ENCODE results near the gene ZNF213. TPM values are rescaled to one million over a fixed set of nuclear protein-coding genes. Genes with fewer than 3 reads are reported as not detected.

Gene ZNF213
- total RNA-seq, 1 donor from 2014 or later, result 5.6 TPM

DNA sequence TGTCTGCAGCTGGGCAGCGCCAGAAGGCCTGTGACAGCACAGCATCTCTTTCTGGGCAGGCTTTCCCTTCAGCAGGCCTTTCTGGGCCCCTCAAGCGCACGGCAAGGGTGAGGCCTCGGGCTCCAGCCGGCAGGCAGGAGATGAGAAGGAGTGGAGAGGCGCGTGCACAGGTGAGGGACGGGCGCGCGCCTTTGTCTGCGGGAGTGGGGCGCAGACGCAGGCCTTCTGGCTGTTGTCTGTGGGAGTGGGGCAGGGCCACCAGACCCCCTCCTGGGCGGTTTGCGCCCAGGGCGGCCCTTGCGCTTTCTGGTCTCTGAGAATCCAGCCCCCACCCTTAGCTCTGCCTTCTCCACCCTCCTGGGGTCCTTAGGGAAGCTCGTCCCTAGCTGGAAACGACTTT, 16.0 kb upstream of the ZNF213 start:
- TF ChIP-seq, protein P1, sequence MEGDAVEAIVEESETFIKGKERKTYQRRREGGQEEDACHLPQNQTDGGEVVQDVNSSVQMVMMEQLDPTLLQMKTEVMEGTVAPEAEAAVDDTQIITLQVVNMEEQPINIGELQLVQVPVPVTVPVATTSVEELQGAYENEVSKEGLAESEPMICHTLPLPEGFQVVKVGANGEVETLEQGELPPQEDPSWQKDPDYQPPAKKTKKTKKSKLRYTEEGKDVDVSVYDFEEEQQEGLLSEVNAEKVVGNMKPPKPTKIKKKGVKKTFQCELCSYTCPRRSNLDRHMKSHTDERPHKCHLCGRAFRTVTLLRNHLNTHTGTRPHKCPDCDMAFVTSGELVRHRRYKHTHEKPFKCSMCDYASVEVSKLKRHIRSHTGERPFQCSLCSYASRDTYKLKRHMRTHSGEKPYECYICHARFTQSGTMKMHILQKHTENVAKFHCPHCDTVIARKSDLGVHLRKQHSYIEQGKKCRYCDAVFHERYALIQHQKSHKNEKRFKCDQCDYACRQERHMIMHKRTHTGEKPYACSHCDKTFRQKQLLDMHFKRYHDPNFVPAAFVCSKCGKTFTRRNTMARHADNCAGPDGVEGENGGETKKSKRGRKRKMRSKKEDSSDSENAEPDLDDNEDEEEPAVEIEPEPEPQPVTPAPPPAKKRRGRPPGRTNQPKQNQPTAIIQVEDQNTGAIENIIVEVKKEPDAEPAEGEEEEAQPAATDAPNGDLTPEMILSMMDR (IDR thresholded peaks at IDR 0.05), result no peak
- no peak for ATAC-seq (ENCODE audit: low read depth)
- CTCF ChIA-PET, result interaction anchor here (0.6 kb wide), 1 partner anchor 60 kb away, joined by 3 read pairs; no protein-coding TSS in a partner anchor
- no peak overlapping the region for H3K4me3 Mint-ChIP-seq
- DNase-seq, result no peak
- POLR2A ChIA-PET, result no interaction called here
- H3K4me1 Mint-ChIP-seq, result peaks cover 10% of the 10 kb centered on the region
- no peak overlapping the region for H3K27ac Mint-ChIP-seq
- H3K36me3 Mint-ChIP-seq (ENCODE audit: low read depth), result no peaks in the 10 kb centered on the region
- peaks cover 7% of the 10 kb centered on the region for H3K27me3 Mint-ChIP-seq
- H3K9me3 Mint-ChIP-seq, result no peaks in the 10 kb centered on the region
- intact Hi-C loops (cut with micrococcal nuclease), result no loop called here

DNA sequence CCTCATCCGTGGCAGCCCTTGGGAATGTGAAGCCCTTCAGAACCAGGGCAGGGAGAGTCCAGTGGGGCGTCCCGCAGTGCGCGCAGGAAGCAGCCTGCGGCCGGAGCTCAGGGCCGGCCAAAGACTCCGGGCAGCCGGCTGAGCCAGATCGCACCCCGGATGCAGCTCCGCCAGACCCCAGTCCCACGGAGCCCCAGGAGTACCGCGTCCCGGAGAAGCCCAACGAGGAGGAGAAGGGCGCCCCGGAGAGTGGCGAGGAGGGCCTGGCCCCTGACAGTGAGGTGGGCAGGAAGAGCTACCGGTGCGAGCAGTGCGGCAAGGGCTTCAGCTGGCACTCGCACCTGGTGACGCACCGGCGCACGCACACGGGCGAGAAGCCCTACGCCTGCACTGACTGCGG, 15.5 kb upstream of the ZNF213 start:
- DNase-seq, result no peak
- Mint-ChIP-seq H3K9me3 (no peaks in the 10 kb centered on the region), H3K4me3 (no peak overlapping the region), H3K4me1 (peaks cover 10% of the 10 kb centered on the region), H3K36me3 (ENCODE audit: low read depth) (peaks cover under 1% of the 10 kb centered on the region), H3K27me3 (peaks cover 4% of the 10 kb centered on the region), H3K27ac (no peak overlapping the region)
- no peak for ATAC-seq (ENCODE audit: low read depth)
- CTCF ChIA-PET, result interaction anchor here (0.6 kb wide), 1 partner anchor 60 kb away, joined by 3 read pairs; no protein-coding TSS in a partner anchor
- TF ChIP-seq, protein P1 (IDR thresholded peaks at IDR 0.05), result no peak
- intact Hi-C loops (cut with micrococcal nuclease), result no loop called here
- POLR2A ChIA-PET, result no interaction called here

DNA sequence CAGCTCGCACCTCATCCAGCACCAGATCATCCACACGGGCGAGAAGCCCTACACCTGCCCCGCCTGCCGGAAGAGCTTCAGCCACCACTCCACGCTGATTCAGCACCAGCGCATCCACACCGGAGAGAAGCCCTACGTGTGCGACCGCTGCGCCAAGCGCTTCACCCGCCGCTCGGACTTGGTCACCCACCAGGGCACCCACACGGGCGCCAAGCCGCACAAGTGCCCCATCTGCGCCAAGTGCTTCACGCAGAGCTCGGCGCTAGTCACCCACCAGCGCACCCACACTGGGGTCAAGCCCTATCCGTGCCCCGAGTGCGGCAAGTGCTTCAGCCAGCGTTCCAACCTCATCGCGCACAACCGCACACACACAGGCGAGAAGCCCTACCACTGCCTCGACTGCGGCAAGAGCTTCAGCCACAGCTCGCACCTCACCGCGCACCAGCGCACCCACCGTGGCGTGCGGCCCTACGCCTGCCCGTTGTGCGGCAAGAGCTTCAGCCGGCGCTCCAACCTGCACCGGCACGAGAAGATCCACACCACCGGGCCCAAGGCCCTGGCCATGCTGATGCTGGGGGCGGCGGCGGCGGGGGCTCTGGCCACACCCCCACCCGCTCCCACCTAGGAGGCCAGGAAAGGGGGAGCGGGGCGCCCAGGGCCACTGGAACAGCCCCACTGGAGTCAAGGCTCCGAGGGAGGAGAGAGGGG, 15.0 kb upstream of the ZNF213 start:
- intact Hi-C loops (cut with micrococcal nuclease), result loop anchor here (5.0 kb wide), 1 partner anchor 98 kb away; the partner anchor contains the start of genes HCFC1R1, THOC6 and TNFRSF12A
- no peaks in the 10 kb centered on the region for H3K27me3 Mint-ChIP-seq
- ATAC-seq (ENCODE audit: low read depth), result no peak
- H3K4me1 Mint-ChIP-seq, result peaks cover 14% of the 10 kb centered on the region
- no peak overlapping the region for H3K27ac Mint-ChIP-seq
- ChIA-PET CTCF (no interaction called here), POLR2A (interaction anchor here (0.5 to 0.6 kb wide), 2 partner anchors 61 to 216 kb away, joined by 5 to 9 read pairs; no protein-coding TSS in a partner anchor)
- H3K36me3 Mint-ChIP-seq (ENCODE audit: low read depth), result peaks cover 5% of the 10 kb centered on the region
- TF ChIP-seq, protein P1 (IDR thresholded peaks at IDR 0.05), result no peak
- no peak for DNase-seq
- no peaks in the 10 kb centered on the region for H3K9me3 Mint-ChIP-seq
- no peak overlapping the region for H3K4me3 Mint-ChIP-seq

DNA sequence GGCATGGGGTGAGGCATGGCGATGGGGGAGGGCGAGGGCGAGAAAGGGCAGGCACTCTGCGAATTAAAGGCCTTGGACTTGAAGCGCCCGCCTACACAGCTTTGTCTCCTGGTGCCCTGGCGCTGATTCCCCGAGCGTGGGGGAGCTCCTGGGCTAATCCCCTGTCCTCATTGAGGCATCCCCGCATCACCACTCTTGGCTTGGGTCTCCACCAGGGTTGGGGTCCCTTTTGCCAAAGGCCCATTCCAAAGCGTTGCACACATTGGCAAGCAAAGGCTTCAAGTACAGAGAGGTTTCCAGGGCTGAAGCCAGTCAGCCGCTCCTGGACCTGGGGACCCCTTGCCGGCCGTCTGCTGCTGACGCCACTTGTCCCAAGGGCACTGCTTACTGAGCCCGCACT, 14.4 kb upstream of the ZNF213 start:
- intact Hi-C loops (cut with micrococcal nuclease), result loop anchor here (5.0 kb wide), 1 partner anchor 98 kb away; the partner anchor contains the start of genes HCFC1R1, THOC6 and TNFRSF12A

More for the DNA sequence above, 14.4 kb upstream of the ZNF213 start:
- peaks cover 5% of the 10 kb centered on the region for H3K36me3 Mint-ChIP-seq (ENCODE audit: low read depth)
- H3K4me1 Mint-ChIP-seq, result peaks cover 17% of the 10 kb centered on the region
- ChIA-PET POLR2A (interaction anchor here (0.5 to 0.6 kb wide), 2 partner anchors 61 to 215 kb away, joined by 5 to 9 read pairs; no protein-coding TSS in a partner anchor), CTCF (no interaction called here)
- H3K9me3 Mint-ChIP-seq, result no peaks in the 10 kb centered on the region
- H3K27me3 Mint-ChIP-seq, result no peaks in the 10 kb centered on the region
- TF ChIP-seq, protein P1 (IDR thresholded peaks at IDR 0.05), result no peak
- ATAC-seq (ENCODE audit: low read depth), result no peak
- H3K4me3 Mint-ChIP-seq, result no peak overlapping the region
- DNase-seq, result no peak
- H3K27ac Mint-ChIP-seq, result no peak overlapping the region

Measured in activated B cell treated with CpG ODN at 0.5 μM for 24 hours (primary cell).